LHCN-M2 (cell line): ENCODE results near the gene DACT2. TPM values are rescaled to one million over a fixed set of nuclear protein-coding genes. Genes with fewer than 3 reads are reported as not detected.
"Not testable (repeated sequence)": the region's sequence is repeated elsewhere in the genome, so short reads cannot be mapped to it uniquely, and the experiment has no call there.

Experiments
- DNase-seq: peaks from one replicate; pipeline ENCODE4 v3.0.0-alpha.2; 2012; ENCODE audit warnings: low read depth
- polyA plus RNA-seq: library from polyadenylated mRNA; unstranded; fragments of >200 nt; gene quantifications from one replicate; pipeline ENCODE4 v1.2.1, GENCODE V29; 2012; ENCODE audit warnings: missing spikeins
- total RNA-seq: library from RNA; depleted of rRNA; stranded (reverse); fragments of >200 nt; gene quantifications from 2 replicates; pipeline ENCODE4 v1.2.3, GENCODE V29; 2014; rRNA removed

DACT2 gene
- not detected in 2 replicates for total RNA-seq
- polyA plus RNA-seq = not detected

- no peak for DNase-seq
These were observed at the start of gene DACT2 for GRCh38 chr6:168319279-168320111. Gene DACT2 (minus strand): TSS chr6:168319777. CDS start chr6:168319633, 144 bp downstream.

GRCh38 chr6:168368936-168369335 lies 49.4 kb upstream of the DACT2 start:
- DNase-seq = no peak

GRCh38 chr6:168368066-168368820 lies 48.7 kb upstream of the DACT2 start:
- no peak for DNase-seq

- no peak for DNase-seq
These were observed 47.7 kb upstream of the DACT2 start for GRCh38 chr6:168367285-168367751.

- no peak for DNase-seq
These were observed 46.9 kb upstream of the DACT2 start for GRCh38 chr6:168366473-168366872.

GRCh38 chr6:168365422-168366165 lies 46.0 kb upstream of the DACT2 start:
- DNase-seq = no peak

- no peak for DNase-seq
These were observed 45.3 kb upstream of the DACT2 start for GRCh38 chr6:168364793-168365421.

- DNase-seq = no peak
These were observed 44.5 kb upstream of the DACT2 start for GRCh38 chr6:168363811-168364792.

GRCh38 chr6:168363302-168363701 lies 43.7 kb upstream of the DACT2 start:
- DNase-seq = no peak

- DNase-seq = no peak
These were observed 42.9 kb upstream of the DACT2 start for GRCh38 chr6:168362276-168362990.

GRCh38 chr6:168361766-168362165 lies 42.2 kb upstream of the DACT2 start:
- DNase-seq = no peak

- no peak for DNase-seq
These were observed 40.2 kb upstream of the DACT2 start for GRCh38 chr6:168359794-168360193.

- no peak for DNase-seq
These were observed 39.4 kb upstream of the DACT2 start for GRCh38 chr6:168358842-168359420.

GRCh38 chr6:168356872-168357271 lies 37.3 kb upstream of the DACT2 start:
- not testable (repeated sequence) for DNase-seq

GRCh38 chr6:168355716-168356522 lies 36.3 kb upstream of the DACT2 start:
- DNase-seq = no peak

- DNase-seq = no peak
These were observed 34.8 kb upstream of the DACT2 start for GRCh38 chr6:168354338-168354737.

GRCh38 chr6:168353041-168353440 lies 33.5 kb upstream of the DACT2 start:
- DNase-seq = no peak

GRCh38 chr6:168352096-168352495 lies 32.5 kb upstream of the DACT2 start:
- no peak for DNase-seq
